Endothelial cell of umbilical vein (primary cell): ENCODE data around the gene STRIP2. TPM values are rescaled to one million over a fixed set of nuclear protein-coding genes. Genes with fewer than 3 reads are reported as not detected.

ENCODE experiments used
- BruUV-seq: library from RNA; stranded (reverse); fragments of 400-500 nt; replicated peaks from 2 replicates; lab custom pipeline; 2021; lab: Mats Ljungman, UMichigan
- CTCF ChIA-PET: fragments of 300-600, 350-600 bp; sonication (Branson Sonifier 250); formaldehyde crosslinking; loops from one replicate; lab custom pipeline; 2021; ENCODE audit warnings: antibody characterized with exemption, inconsistent platforms; lab: Charles Lee
- POLR2A ChIA-PET: fragments of 300-600, 350-600 bp; sonication (Branson Sonifier 250); formaldehyde crosslinking; loops from one replicate; lab custom pipeline; 2021; ENCODE audit warnings: antibody characterized with exemption, inconsistent platforms; lab: Charles Lee
- DNase-seq: peaks from one replicate; pipeline ENCODE4 v3.0.0-alpha.2; 2011; ENCODE audit warnings: low read depth, low spot score
- FAIRE-seq: peaks from 2 replicates; lab custom pipeline; 2011; peaks lifted over from hg19 to GRCh38; lab: Jason Lieb, UNC
- H2AFZ ChIP-seq: 2 replicates; pipeline ENCODE4 v1.6.0; 2012; ENCODE audit warnings: low read depth, low read length, control low read depth, inconsistent platforms
- H3K27ac ChIP-seq: 2 replicates; pipeline ENCODE4 v1.5.1; 2011; ENCODE audit warnings: low read depth, mild to moderate bottlenecking, control low read depth, low read length, moderate library complexity; ENCODE audit not compliant: insufficient read depth
- H3K27me3 ChIP-seq, 2 experiments: 2 replicates each; pipeline versions ENCODE4 v1.6.0 to v1.6.1; 2011; ENCODE audit warnings: low read length in 2 of 2, mixed read lengths in 1 of 2; ENCODE audit not compliant: control insufficient read depth in 2 of 2, insufficient read depth in 2 of 2
- H3K36me3 ChIP-seq, 2 experiments: 2 replicates in 1 of 2; 3 replicates in 1 of 2; pipeline ENCODE4 v1.5.1; 2011; ENCODE audit warnings: low read length in 2 of 2, mild to moderate bottlenecking in 1 of 2, moderate library complexity in 1 of 2; ENCODE audit not compliant: control insufficient read depth in 2 of 2, insufficient read depth in 2 of 2; ENCODE audit errors: extremely low read depth in 1 of 2
- H3K4me1 ChIP-seq: 3 replicates; pipeline ENCODE4 v1.5.1; 2011; ENCODE audit warnings: mild to moderate bottlenecking, low read length; ENCODE audit not compliant: control insufficient read depth, insufficient read depth; ENCODE audit errors: extremely low read depth
- H3K4me2 ChIP-seq: 2 replicates; pipeline ENCODE4 v1.6.1; 2011; ENCODE audit warnings: low read length, control low read depth, mixed read lengths; ENCODE audit not compliant: insufficient read depth
- H3K4me3 ChIP-seq, 3 experiments: fragments of 200-600 bp in 1 of 3; sonication (generic), shearing (Covaris generic) in 1 of 3; replicated peaks in 1 of 3; 2 replicates each; pipeline ENCODE4 v1.5.1; 2011 to 2016; ENCODE audit warnings: control low read depth in 3 of 3, low read length in 3 of 3, mild to moderate bottlenecking in 2 of 3, inconsistent platforms in 1 of 3, low read depth in 1 of 3, moderate library complexity in 1 of 3; ENCODE audit not compliant: insufficient read depth in 1 of 3
- H3K79me2 ChIP-seq: 2 replicates; pipeline ENCODE4 v1.6.0; 2012; ENCODE audit warnings: low read length, inconsistent platforms; ENCODE audit not compliant: control insufficient read depth, insufficient read depth
- H3K9ac ChIP-seq: replicated peaks from 2 replicates; pipeline ENCODE3; 2011; ENCODE audit warnings: low read length, control low read depth; ENCODE audit not compliant: insufficient read depth; ENCODE audit errors: extremely low read depth
- H3K9me1 ChIP-seq: replicated peaks from 3 replicates; pipeline ENCODE4 v1.6.0; 2011; ENCODE audit warnings: mild to moderate bottlenecking, low read length; ENCODE audit not compliant: control insufficient read depth, insufficient read depth; ENCODE audit errors: extremely low read depth
- H3K9me3 ChIP-seq: replicated peaks from 2 replicates; pipeline ENCODE4 v1.5.1; 2012; ENCODE audit warnings: low read length, inconsistent platforms; ENCODE audit not compliant: control insufficient read depth, insufficient read depth
- H4K20me1 ChIP-seq: replicated peaks from 2 replicates; pipeline ENCODE3; 2011; ENCODE audit warnings: mild to moderate bottlenecking, low read length; ENCODE audit not compliant: control insufficient read depth, insufficient read depth; ENCODE audit errors: extremely low read depth
- EZH2 ChIP-seq: IDR thresholded peaks from 2 replicates; pipeline ENCODE4 v1.6.1; 2012; ENCODE audit warnings: borderline replicate concordance, low read depth, mild to moderate bottlenecking, moderate library complexity, low read length, inconsistent platforms; ENCODE audit not compliant: severe bottlenecking
- FOS ChIP-seq: IDR thresholded peaks from 2 replicates; pipeline ENCODE4 v1.6.1; 2011; ENCODE audit warnings: mild to moderate bottlenecking, low read length, moderate library complexity, borderline replicate concordance; ENCODE audit not compliant: insufficient read depth
- GATA2 ChIP-seq: IDR thresholded peaks from 2 replicates; pipeline ENCODE4 v1.7.0; 2011; ENCODE audit warnings: low read depth, mild to moderate bottlenecking, moderate library complexity, mixed read lengths, low read length; ENCODE audit not compliant: insufficient read length, insufficient read depth
- JUN ChIP-seq: IDR thresholded peaks from 2 replicates; pipeline ENCODE4 v1.6.1; 2011; ENCODE audit warnings: borderline replicate concordance, low read depth; ENCODE audit not compliant: insufficient read length, insufficient read depth
- MYC ChIP-seq: IDR thresholded peaks from one replicate; pipeline ENCODE4 v1.6.1; 2011; ENCODE audit warnings: mild to moderate bottlenecking, low read depth, low read length
- POLR2A ChIP-seq: IDR thresholded peaks from 2 replicates; pipeline ENCODE4 v1.6.1; 2012; ENCODE audit warnings: low read depth, mild to moderate bottlenecking, control low read depth, low read length
- POLR2AphosphoS5 ChIP-seq: IDR thresholded peaks from 2 replicates; pipeline ENCODE4 v1.6.1; 2012; ENCODE audit warnings: low read depth, mild to moderate bottlenecking, control low read depth, low read length, moderate library complexity; ENCODE audit not compliant: insufficient read depth
- dilution Hi-C: fragments of 300-500 bp; cut with MboI; formaldehyde crosslinking; loops from one replicate; pipeline ENCODE4 v1.15.0; 2019; ENCODE audit warnings: low sequenced_read_pairs; ENCODE audit not compliant: extremely low pct_ligation_motif_present
- intact Hi-C: fragments of 100-400 bp; cut with micrococcal nuclease; formaldehyde crosslinking; loops from one replicate; pipeline ENCODE4 v1.10.0; 2022
- polyA plus RNA-seq, 4 experiments: library from polyadenylated mRNA; depleted of rRNA in 3 of 4; stranded (reverse) in 3 of 4; unstranded in 1 of 4; fragments of >200 nt; gene quantifications; 2 replicates each; pipeline versions ENCODE4 v1.2.1 to v1.2.3, GENCODE V29; 2011 to 2012; ENCODE audit warnings: missing spikeins in 1 of 4
- total RNA-seq: library from RNA; stranded (reverse); gene quantifications from 2 replicates; pipeline ENCODE4 v1.2.3, GENCODE V29; 2021
- TF ChIP-seq, protein P1 (sequence below): IDR thresholded peaks from 2 replicates; pipeline ENCODE4 v1.6.1; 2011; ENCODE audit not compliant: insufficient read depth, insufficient read length
- TF ChIP-seq, protein P2 (sequence below), 2 donors: IDR thresholded peaks; 1 replicate in 1 of 2; 2 replicates in 1 of 2; pipeline ENCODE4 v1.5.1; 2011; ENCODE audit warnings: low read length in 2 of 2, mild to moderate bottlenecking in 2 of 2, moderate library complexity in 2 of 2, control low read depth in 1 of 2, inconsistent platforms in 1 of 2, low read depth in 1 of 2; ENCODE audit not compliant: insufficient read depth in 1 of 2; ENCODE audit errors: extremely low read depth in 1 of 2

The STRIP2 gene
- total and polyA plus RNA-seq, 2 donors (not counting 3 experiments of a cell fraction or from before 2014, with no cell fraction given), result 3.4 to 10.0 TPM

DNA sequence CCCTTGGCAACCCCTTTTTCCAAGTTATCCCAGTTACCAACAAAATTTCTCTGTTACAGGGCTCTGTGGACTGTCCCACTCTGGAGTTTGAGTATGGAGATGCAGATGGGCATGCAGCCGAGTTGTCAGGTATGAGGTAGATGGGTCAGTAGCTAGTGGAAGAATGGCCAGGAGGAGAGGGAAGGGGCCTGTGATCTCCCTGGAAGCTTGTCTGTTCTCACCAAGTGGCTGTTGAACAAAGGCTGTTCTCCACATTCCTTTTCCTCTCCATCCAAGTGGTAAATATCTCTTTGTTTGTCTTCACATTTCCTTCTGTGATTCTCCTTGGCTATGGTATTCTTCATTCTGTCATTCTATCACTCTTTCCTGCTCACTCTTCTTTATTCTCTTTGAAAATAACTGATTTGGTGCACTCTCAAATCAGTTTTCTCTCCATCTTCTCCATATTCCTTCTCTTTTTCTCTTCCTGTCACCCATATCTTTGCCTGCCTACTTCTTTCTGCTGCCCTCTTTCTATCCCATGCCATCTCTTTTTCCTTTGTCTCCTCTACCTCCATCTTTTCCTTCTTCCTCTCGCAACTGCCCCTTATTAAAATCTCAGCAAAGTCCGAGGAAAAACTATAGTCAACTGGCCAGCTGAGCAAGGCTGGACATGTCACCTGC is 5.9 kb downstream of the STRIP2 start:
- Histone ChIP-seq H3K4me2 (no peak overlapping the region), H3K27me3 (no peaks in the 10 kb centered on the region), H3K4me1 (peaks cover 23% of the 10 kb centered on the region), H3K36me3 (no peaks in the 10 kb centered on the region), H4K20me1 (no peaks in the 10 kb centered on the region), H3K9ac (no peak overlapping the region), H3K9me1 (no peaks in the 10 kb centered on the region), H2AFZ (no peak overlapping the region), H3K9me3 (no peaks in the 10 kb centered on the region), H3K27ac (no peak overlapping the region), H3K79me2 (peaks cover 12% of the 10 kb centered on the region), H3K4me3 (no peak overlapping the region)
- dilution Hi-C loops, result no loop called here
- POLR2A ChIA-PET, result no interaction called here
- DNase-seq (no peak), FAIRE-seq (no peak)
- intact Hi-C loops, result loop anchor here (2.0 kb wide), 1 partner anchor 569 kb away; no protein-coding TSS in a partner anchor
- TF ChIP-seq POLR2AphosphoS5 (no peak), JUN (no peak), EZH2 (no peak), FOS (no peak), POLR2A (no peak), GATA2 (no peak), MYC (no peak)
- TF ChIP-seq, protein P1, sequence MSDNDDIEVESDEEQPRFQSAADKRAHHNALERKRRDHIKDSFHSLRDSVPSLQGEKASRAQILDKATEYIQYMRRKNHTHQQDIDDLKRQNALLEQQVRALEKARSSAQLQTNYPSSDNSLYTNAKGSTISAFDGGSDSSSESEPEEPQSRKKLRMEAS, result no peak
- TF ChIP-seq, protein P2, sequence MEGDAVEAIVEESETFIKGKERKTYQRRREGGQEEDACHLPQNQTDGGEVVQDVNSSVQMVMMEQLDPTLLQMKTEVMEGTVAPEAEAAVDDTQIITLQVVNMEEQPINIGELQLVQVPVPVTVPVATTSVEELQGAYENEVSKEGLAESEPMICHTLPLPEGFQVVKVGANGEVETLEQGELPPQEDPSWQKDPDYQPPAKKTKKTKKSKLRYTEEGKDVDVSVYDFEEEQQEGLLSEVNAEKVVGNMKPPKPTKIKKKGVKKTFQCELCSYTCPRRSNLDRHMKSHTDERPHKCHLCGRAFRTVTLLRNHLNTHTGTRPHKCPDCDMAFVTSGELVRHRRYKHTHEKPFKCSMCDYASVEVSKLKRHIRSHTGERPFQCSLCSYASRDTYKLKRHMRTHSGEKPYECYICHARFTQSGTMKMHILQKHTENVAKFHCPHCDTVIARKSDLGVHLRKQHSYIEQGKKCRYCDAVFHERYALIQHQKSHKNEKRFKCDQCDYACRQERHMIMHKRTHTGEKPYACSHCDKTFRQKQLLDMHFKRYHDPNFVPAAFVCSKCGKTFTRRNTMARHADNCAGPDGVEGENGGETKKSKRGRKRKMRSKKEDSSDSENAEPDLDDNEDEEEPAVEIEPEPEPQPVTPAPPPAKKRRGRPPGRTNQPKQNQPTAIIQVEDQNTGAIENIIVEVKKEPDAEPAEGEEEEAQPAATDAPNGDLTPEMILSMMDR (IDR thresholded peaks at IDR 0.05; ENCODE audit: extremely low read depth in 1 of 2, insufficient read depth in 1 of 2, low read depth in 1 of 2, low read length in 2 of 2), result no peak
- CTCF ChIA-PET, result interaction anchor here (0.7 to 2.0 kb wide), 9 partner anchors 13 to 222 kb away, joined by 3 to 13 read pairs (median 5); no protein-coding TSS in a partner anchor
- no TSS peak for BruUV-seq
